Cardiac fibroblast (primary cell): ENCODE measurements around the gene SERINC5.

ENCODE experiments used
- DNase-seq, 2 donors: peaks; one replicate each; pipeline versions ENCODE4 v3.0.0 to v3.0.0-alpha.2; 2010; ENCODE audit warnings: low read depth in 2 of 2
- H3K4me3 ChIP-seq, 2 donors: replicated peaks in 1 of 2; 1 replicate in 1 of 2; 2 replicates in 1 of 2; pipeline ENCODE4 v1.5.1; 2011; ENCODE audit warnings: low read depth in 2 of 2, low read length in 2 of 2, mild to moderate bottlenecking in 2 of 2, moderate library complexity in 1 of 2
- CTCF ChIP-seq: IDR thresholded peaks from one replicate; pipeline ENCODE4 v1.5.1; 2011; ENCODE audit warnings: low read depth, mild to moderate bottlenecking, low read length, inconsistent platforms

SERINC5 gene

GRCh38 chr5:80125962-80126480, 129.8 kb downstream of the SERINC5 start:
- peak; percentile 47 to 75 for DNase-seq
- peak; percentile 29 for TF ChIP-seq CTCF
- H3K4me3 ChIP-seq, result no peak overlapping the region

GRCh38 chr5:80125022-80125961, 130.6 kb downstream of the SERINC5 start:
- TF ChIP-seq CTCF, result no peak
- H3K4me3 ChIP-seq, result no peak overlapping the region
- no peak for DNase-seq

- H3K4me3 ChIP-seq, result no peak overlapping the region
- no peak for TF ChIP-seq CTCF
- DNase-seq, result no peak
These were observed 131.5 kb downstream of the SERINC5 start for GRCh38 chr5:80124121-80124918.

GRCh38 chr5:80122579-80122978, 133.3 kb downstream of the SERINC5 start:
- TF ChIP-seq CTCF, result no peak
- H3K4me3 ChIP-seq, result no peak overlapping the region
- no peak for DNase-seq

GRCh38 chr5:80119372-80119771, 136.5 kb downstream of the SERINC5 start:
- no peak overlapping the region for H3K4me3 ChIP-seq
- TF ChIP-seq CTCF, result no peak
- DNase-seq, result no peak

GRCh38 chr5:80117446-80117845, 138.4 kb downstream of the SERINC5 start:
- TF ChIP-seq CTCF, result no peak
- no peak overlapping the region for H3K4me3 ChIP-seq
- no peak for DNase-seq
